GM18868 (cell line): ENCODE measurements around the gene SNRPD2.

ENCODE experiments used
- ATAC-seq: cut with Tn5 transposase; IDR thresholded peaks from one replicate; pipeline ENCODE4 v1.9.1; 2021; ENCODE audit warnings: mild to moderate bottlenecking, moderate library complexity; ENCODE audit not compliant: unreplicated experiment

Gene SNRPD2

DNA sequence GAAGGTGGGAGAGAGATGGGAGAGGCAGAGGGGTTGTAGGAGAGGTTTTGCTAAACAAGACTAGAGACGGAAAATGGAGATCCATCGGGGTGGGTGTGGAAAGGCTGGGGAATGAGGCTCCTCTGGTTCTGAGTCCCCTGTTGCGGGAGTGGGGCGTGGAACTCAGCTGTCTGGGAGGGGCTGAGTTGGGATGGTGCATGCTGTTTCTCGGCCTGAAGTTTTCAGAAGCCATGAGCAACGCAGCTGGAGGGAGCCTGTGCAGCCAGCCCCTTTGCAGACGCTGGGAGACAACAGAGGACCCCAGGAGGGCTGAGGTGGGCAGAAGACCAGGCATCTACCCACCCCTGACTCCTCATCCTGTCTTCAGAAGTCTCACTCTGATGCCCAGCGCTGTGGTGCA lies 31.1 kb downstream of the SNRPD2 start:
- ATAC-seq: no peak

GRCh38 chr19:45659096-45659729 lies 32.5 kb downstream of the SNRPD2 start:
- ATAC-seq: no peak

- ATAC-seq: no peak
Observed at GRCh38 chr19:45657520-45658167, 34.1 kb downstream of the SNRPD2 start.

- ATAC-seq: no peak
Observed at GRCh38 chr19:45655073-45655472, 36.7 kb downstream of the SNRPD2 start.

GRCh38 chr19:45653634-45654033 lies 38.1 kb downstream of the SNRPD2 start:
- no peak for ATAC-seq

DNA sequence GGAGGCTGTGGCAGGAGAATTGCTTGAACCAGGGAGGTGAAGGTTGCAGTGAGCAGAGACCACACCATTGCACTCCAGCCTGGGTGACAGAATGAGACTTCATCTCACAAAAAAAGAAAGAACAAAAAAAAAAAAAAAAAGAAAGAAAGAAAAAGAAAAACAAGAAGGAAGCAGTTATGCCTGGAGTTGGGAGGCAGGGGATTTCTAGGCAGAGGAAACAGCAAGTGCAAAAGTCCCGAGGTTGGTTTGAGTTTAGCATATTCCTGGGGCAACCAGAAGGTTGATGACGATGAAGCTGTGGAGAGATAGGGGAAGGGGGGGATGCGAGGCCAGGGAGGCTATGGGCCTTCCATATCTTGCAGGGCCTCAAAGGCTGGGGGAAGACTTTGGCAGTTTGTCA lies 41.0 kb downstream of the SNRPD2 start:
- ATAC-seq: no peak

DNA sequence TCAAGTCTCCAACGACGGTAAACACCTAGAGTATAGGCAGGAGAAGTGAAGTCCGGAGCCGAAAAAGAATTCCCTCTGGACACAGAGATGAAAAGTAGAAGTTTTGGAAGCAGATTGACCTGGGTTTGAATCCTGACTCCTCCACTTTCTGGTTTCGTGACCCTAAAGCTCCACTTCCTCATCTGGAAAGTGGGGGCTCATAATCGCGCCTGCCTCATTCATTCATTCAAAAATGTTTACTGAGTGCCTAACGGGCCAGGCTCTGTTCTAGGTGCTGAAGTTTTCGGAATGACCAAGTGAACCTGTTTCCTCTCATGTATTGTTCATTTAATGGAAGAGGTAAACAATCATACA lies 45.4 kb downstream of the SNRPD2 start:
- no peak for ATAC-seq

GRCh38 chr19:45645631-45646344 lies 46.0 kb downstream of the SNRPD2 start:
- ATAC-seq: peak; percentile 30

DNA sequence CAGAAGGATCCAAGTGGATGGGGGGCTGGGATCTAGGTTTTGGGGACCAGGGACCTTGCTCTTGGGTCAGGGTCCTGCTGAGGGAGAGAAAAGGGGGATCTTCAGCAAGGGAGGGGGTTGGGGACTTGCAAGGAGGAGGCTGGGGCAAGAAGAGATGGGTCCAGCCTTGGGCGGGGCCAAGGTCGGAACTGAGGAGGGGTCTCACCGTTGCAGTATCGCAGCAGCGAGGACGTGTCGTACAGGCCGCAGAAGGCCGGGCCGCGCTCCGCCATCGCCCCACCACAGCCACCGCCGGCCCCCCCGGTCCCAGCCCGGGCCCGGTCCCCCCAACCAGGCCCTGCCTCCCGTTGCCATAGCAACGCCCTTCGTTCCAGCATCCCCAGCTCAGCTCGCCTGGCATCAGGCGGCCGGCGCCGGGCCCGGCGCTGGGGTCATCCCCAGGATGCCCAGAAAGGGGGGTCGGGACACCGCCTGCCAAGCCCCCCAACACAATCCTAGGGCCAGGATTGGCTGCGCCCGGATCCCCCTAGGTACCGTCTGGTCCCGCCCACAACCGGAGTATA lies 46.6 kb downstream of the SNRPD2 start:
- ATAC-seq: no peak

DNA sequence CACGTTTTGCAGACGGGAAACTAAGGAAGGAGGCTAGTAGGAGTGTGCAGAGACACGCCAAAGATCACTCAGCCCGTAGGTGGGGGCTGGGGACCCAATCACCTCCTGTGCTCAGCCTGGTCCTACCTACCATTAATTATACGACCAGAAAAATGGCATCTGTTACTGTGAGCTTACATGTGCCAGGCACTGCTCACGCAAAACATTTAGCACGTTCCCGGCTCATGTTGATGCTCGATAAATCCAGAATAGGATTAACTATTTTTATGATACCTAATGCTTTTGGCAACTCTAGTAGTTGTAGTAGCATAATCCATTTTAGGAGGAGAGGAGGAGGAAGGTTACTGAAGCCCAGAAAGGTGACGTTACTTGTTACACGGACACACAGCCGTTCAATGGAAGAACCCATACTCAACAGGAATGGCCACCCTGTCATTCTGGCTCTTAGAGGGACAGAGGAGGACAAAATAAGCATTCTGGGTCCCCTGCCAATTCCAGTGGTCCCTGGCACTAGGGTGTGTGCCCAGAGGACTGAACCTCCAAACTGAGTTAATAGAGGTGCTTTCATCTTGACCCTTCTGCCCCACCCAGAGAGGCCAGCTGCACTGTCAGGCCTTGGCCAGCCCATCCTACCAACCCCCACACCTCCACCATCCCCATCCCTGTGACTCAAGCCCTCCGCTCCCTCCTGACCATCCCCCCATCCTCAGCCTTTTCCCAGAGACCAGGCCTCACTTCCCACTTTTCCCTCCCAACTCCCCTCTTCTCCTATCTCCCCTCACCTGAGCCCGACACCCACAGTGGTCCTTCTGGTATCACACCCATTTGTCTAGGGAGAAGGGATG lies 47.6 kb downstream of the SNRPD2 start:
- no peak for ATAC-seq

- no peak for ATAC-seq
Observed at GRCh38 chr19:45643024-45643926, 48.5 kb downstream of the SNRPD2 start.

- peak; percentile 37 for ATAC-seq
Observed at GRCh38 chr19:45641274-45642105, 50.3 kb downstream of the SNRPD2 start.

DNA sequence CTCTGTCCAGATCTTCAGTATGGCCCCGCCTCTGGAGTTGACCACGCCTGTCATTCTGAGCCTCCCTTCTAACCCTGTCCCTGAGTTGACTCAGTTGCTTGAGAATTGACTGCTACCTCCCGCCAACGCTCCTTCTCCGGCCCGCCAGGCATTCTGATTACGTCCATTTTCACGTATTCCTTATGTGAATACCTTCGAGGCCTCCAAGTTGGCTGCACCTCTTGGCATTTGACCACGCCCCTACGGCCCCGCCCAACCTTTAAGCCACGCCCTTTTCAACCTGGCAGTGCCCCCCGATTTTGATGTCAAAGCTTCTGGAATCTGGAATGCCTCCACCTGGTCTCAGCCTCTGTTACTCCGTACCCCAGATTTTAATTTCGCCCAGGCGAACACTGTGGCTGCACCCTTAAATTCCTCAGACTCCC lies 50.9 kb downstream of the SNRPD2 start:
- ATAC-seq: no peak

- ATAC-seq: no peak
Observed at GRCh38 chr19:45638930-45639729, 52.6 kb downstream of the SNRPD2 start, which contains the start of gene EML2. EML2 (minus strand) TSS chr19:45639397; CDS start chr19:45639376, 21 bp downstream.

- no peak for ATAC-seq
Observed at GRCh38 chr19:45637890-45638667, 53.7 kb downstream of the SNRPD2 start.
